HepG2 (cell line): ENCODE results near the gene KCNMA1.

ENCODE experiments used
- CTCF ChIP-seq: sonication (generic); formaldehyde crosslinking; IDR thresholded peaks from 2 replicates; pipeline ENCODE4 v1.5.0; 2020; ENCODE audit warnings: mild to moderate bottlenecking, missing genetic modification reagents, moderate library complexity
- KLF13 ChIP-seq: sonication (generic); formaldehyde crosslinking; IDR thresholded peaks from 2 replicates; pipeline ENCODE4 v1.4.0; 2020; ENCODE audit warnings: mild to moderate bottlenecking, missing genetic modification reagents
- POLR2A ChIP-seq, 2 experiments: IDR thresholded peaks; 2 replicates each; pipeline ENCODE4 v1.6.1; 2011; ENCODE audit warnings: low read depth in 2 of 2, low read length in 2 of 2, mild to moderate bottlenecking in 1 of 2, moderate library complexity in 1 of 2; ENCODE audit not compliant: insufficient read depth in 1 of 2
- REPIN1 ChIP-seq: sonication (generic); formaldehyde crosslinking; IDR thresholded peaks from 2 replicates; pipeline ENCODE4 v1.8.0; 2022; ENCODE audit warnings: missing genetic modification reagents, low read depth, mild to moderate bottlenecking, borderline replicate concordance
- ZSCAN31 ChIP-seq: sonication (generic); formaldehyde crosslinking; IDR thresholded peaks from 2 replicates; pipeline ENCODE4 v1.5.0; 2020; ENCODE audit warnings: low read depth, mild to moderate bottlenecking, missing genetic modification reagents
- TF ChIP-seq, protein P1 (sequence below): sonication (generic); formaldehyde crosslinking; IDR thresholded peaks from 2 replicates; pipeline ENCODE4 v1.4.0; 2020; ENCODE audit warnings: mild to moderate bottlenecking, missing genetic modification reagents
- TF ChIP-seq, protein P2 (sequence below): sonication (generic); formaldehyde crosslinking; IDR thresholded peaks from 2 replicates; pipeline ENCODE4 v1.8.1; 2023; ENCODE audit warnings: mild to moderate bottlenecking, missing genetic modification reagents, borderline replicate concordance

GRCh38 chr10:77608281-77608680 is 29.3 kb downstream of the KCNMA1 start:
- no peak for TF ChIP-seq ZSCAN31 (CRISPR knock-in tag)
- no peak for TF ChIP-seq KLF13 (CRISPR knock-in tag)
- TF ChIP-seq, protein P1, sequence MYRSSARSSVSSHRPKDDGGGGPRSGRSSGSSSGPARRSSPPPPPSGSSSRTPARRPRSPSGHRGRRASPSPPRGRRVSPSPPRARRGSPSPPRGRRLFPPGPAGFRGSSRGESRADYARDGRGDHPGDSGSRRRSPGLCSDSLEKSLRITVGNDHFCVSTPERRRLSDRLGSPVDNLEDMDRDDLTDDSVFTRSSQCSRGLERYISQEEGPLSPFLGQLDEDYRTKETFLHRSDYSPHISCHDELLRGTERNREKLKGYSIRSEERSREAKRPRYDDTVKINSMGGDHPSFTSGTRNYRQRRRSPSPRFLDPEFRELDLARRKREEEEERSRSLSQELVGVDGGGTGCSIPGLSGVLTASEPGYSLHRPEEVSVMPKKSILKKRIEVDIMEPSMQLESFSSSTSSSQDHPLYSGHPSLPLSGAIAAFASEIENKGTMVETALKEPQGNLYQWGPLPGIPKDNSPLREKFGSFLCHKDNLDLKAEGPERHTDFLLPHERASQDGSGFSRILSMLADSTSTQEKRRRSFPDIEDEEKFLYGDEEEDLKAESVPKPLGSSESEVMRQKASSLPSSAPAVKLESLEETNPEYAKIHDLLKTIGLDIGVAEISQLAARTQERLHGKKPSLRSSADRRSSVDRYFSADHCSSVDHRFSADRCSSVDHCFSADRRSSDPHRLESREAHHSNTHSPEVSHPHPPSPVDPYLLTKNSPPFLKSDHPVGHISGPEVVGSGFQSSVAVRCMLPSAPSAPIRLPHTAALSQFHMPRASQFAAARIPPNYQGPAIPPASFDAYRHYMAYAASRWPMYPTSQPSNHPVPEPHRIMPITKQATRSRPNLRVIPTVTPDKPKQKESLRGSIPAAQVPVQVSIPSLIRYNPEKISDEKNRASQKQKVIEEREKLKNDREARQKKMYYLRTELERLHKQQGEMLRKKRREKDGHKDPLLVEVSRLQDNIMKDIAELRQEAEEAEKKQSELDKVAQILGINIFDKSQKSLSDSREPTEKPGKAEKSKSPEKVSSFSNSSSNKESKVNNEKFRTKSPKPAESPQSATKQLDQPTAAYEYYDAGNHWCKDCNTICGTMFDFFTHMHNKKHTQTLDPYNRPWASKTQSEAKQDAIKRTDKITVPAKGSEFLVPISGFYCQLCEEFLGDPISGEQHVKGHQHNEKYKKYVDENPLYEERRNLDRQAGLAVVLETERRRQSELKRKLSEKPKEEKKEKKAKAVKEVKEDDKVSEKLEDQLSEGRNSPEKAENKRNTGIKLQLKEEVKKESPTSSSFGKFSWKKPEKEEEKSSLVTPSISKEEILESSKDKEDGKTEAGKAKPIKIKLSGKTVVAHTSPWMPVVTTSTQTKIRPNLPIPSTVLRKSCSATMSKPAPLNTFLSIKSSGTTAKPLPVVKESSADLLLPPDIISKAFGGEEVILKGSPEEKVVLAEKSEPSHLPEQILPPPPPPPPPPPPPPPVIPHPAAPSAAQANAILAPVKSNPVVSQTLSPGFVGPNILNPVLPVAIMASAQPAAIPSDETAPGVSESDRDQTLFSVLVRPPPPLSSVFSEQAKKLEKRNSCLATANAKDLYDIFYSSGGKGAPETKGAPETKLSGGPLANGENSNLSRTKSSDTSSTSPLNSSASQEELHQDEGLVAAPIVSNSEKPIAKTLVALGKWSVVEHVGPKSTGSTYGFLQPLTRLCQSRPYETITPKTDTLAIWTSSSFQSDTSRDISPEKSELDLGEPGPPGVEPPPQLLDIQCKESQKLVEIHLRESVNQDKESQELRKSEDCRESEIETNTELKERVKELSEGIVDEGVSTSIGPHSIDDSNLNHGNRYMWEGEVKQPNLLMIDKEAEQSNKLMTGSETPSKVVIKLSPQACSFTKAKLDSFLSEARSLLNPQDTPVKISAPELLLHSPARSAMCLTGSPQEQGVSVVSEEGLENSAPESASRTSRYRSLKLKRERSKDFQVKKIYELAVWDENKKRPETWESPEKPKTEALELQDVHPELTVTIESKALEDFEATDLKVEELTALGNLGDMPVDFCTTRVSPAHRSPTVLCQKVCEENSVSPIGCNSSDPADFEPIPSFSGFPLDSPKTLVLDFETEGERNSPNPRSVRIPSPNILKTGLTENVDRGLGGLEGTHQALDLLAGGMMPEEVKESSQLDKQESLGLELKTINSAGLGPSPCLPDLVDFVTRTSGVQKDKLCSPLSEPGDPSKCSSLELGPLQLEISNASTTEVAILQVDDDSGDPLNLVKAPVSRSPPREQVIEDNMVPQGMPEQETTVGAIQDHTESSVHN (CRISPR knock-in tag) = no peak
- TF ChIP-seq CTCF = no peak
- TF ChIP-seq REPIN1 (CRISPR knock-in tag) = no peak
- TF ChIP-seq, protein P2, sequence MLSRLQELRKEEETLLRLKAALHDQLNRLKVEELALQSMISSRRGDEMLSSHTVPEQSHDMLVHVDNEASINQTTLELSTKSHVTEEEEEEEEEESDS (CRISPR knock-in tag) = no peak
- TF ChIP-seq POLR2A (IDR thresholded peaks at IDR 0.05; ENCODE audit: insufficient read depth in 1 of 2, low read depth in 2 of 2, low read length in 2 of 2) = no peak
